ENCODE results near the gene OOSP4B. TPM values are rescaled to one million over a fixed set of nuclear protein-coding genes. Genes with fewer than 3 reads are reported as not detected.
"Not testable (repeated sequence)": the region's sequence is repeated elsewhere in the genome, so short reads cannot be mapped to it uniquely, and the experiment has no call there.

OOSP4B gene
- total RNA-seq: not detected
- long read RNA-seq: 0 reads

- intact Hi-C loops (cut with DNase I): no loop called here
- no peak for DNase-seq (ENCODE audit: low spot score)
These were observed at the start of gene OOSP4B for GRCh38 chr11:60016881-60017280. Gene OOSP4B (plus strand): TSS chr11:60017181.

- DNase-seq (ENCODE audit: low spot score): no peak
- intact Hi-C loops (cut with DNase I): no loop called here
These were observed 49.1 kb upstream of the OOSP4B start for GRCh38 chr11:59967677-59968394.

- no peak for DNase-seq (ENCODE audit: low spot score)
- intact Hi-C loops (cut with DNase I): no loop called here
These were observed 48.6 kb upstream of the OOSP4B start for GRCh38 chr11:59968395-59968783.

GRCh38 chr11:59973097-59973496 lies 43.9 kb upstream of the OOSP4B start:
- no peak for DNase-seq (ENCODE audit: low spot score)
- intact Hi-C loops (cut with DNase I): no loop called here

- DNase-seq (ENCODE audit: low spot score): no peak
- intact Hi-C loops (cut with DNase I): no loop called here
These were observed 35.7 kb upstream of the OOSP4B start for GRCh38 chr11:59981106-59981770.

GRCh38 chr11:59982037-59982436 lies 34.9 kb upstream of the OOSP4B start:
- intact Hi-C loops (cut with DNase I): not testable (repeated sequence)

GRCh38 chr11:59983212-59983611 lies 33.8 kb upstream of the OOSP4B start:
- intact Hi-C loops (cut with DNase I): no loop called here
- DNase-seq (ENCODE audit: low spot score): no peak

More at GRCh38 chr11:59982037-59982436, 34.9 kb upstream of the OOSP4B start:
- DNase-seq (ENCODE audit: low spot score): not testable (repeated sequence)

- DNase-seq (ENCODE audit: low spot score): no peak
These were observed 32.6 kb upstream of the OOSP4B start for GRCh38 chr11:59984368-59984767.

GRCh38 chr11:59990421-59990820 lies 26.6 kb upstream of the OOSP4B start:
- DNase-seq (ENCODE audit: low spot score): no peak
- intact Hi-C loops (cut with DNase I): no loop called here

More at GRCh38 chr11:59984368-59984767, 32.6 kb upstream of the OOSP4B start:
- intact Hi-C loops (cut with DNase I): no loop called here

GRCh38 chr11:59992425-59992824 lies 24.6 kb upstream of the OOSP4B start:
- DNase-seq (ENCODE audit: low spot score): no peak
- intact Hi-C loops (cut with DNase I): no loop called here

GRCh38 chr11:59997800-59998199 lies 19.2 kb upstream of the OOSP4B start:
- no peak for DNase-seq (ENCODE audit: low spot score)
- intact Hi-C loops (cut with DNase I): no loop called here

GRCh38 chr11:59999691-60000090 lies 17.3 kb upstream of the OOSP4B start:
- intact Hi-C loops (cut with DNase I): no loop called here
- no peak for DNase-seq (ENCODE audit: low spot score)

GRCh38 chr11:60003729-60004128 lies 13.3 kb upstream of the OOSP4B start:
- intact Hi-C loops (cut with DNase I): no loop called here
- no peak for DNase-seq (ENCODE audit: low spot score)

GRCh38 chr11:60005360-60005759 lies 11.6 kb upstream of the OOSP4B start:
- intact Hi-C loops (cut with DNase I): no loop called here

GRCh38 chr11:60018058-60018457 lies 1.1 kb downstream of the OOSP4B start:
- no peak for DNase-seq (ENCODE audit: low spot score)
- intact Hi-C loops (cut with DNase I): no loop called here

More at GRCh38 chr11:60005360-60005759, 11.6 kb upstream of the OOSP4B start:
- no peak for DNase-seq (ENCODE audit: low spot score)

GRCh38 chr11:60020376-60020775 lies 3.4 kb downstream of the OOSP4B start:
- DNase-seq (ENCODE audit: low spot score); intact Hi-C loops (cut with DNase I): not testable (repeated sequence)

- no peak for DNase-seq (ENCODE audit: low spot score)
- intact Hi-C loops (cut with DNase I): no loop called here
These were observed 12.1 kb downstream of the OOSP4B start for GRCh38 chr11:60029015-60029632.

- DNase-seq (ENCODE audit: low spot score): no peak
- intact Hi-C loops (cut with DNase I): no loop called here
These were observed 23.1 kb downstream of the OOSP4B start, which contains the start of gene OOSP2 for GRCh38 chr11:60040109-60040508. Gene OOSP2 (plus strand): TSS chr11:60040409. CDS start chr11:60040460, 51 bp downstream.

- intact Hi-C loops (cut with DNase I); DNase-seq (ENCODE audit: low spot score): not testable (repeated sequence)
These were observed 33.4 kb downstream of the OOSP4B start for GRCh38 chr11:60050422-60050821.

GRCh38 chr11:60050839-60051238 lies 33.9 kb downstream of the OOSP4B start:
- intact Hi-C loops (cut with DNase I); DNase-seq (ENCODE audit: low spot score): not testable (repeated sequence)

Data from cardiac septum (tissue), 1 donor.